Measurements from ENCODE around the gene PTMA. TPM values are rescaled to one million over a fixed set of nuclear protein-coding genes. Genes with fewer than 3 reads are reported as not detected.

Gene PTMA
- polyA plus RNA-seq, 6 donors from 2014 or later, result 1,295 to 2,538 (median 2,137) TPM

DNA sequence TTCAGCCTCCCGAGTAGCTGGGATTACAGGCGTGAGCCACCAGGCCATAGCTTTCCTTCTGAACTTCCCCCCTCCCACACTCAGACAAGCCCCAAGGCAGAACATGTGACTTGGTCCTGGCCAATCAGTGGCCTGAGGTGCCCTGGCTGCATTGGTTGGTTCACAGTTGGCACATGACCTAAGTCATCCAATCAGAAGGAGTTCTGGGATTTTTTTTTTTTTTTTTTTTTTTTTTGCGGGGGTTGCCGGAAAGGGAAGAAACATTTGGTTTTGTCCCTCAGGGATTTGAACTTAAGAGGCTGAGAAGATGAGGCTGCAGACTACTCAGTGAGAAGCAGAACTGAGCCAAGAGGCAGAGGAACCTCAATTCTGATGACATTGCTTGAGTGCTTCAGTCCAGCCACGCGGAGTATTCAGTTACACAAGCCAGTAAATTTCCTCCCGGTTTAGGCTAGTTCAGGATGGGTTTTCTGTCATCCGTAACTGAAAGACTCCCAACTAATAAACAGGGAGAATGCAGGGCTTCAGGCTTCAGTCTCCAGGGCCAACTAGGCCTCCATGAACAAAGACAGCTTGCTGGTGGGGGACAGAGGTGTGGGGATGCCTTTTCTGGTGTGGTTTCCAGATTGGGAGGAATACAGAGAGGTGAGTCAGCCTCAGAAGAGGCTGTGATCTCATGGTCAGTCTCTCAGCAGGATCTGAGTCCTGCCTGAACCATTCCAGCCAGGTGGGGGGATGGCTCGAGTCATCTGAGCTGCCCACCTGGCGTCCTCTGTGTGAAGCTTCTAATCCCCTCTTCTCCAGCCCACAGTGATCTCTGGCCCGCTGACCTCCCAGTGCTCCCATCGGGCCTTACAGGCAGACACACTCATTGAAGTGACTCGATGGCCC, 9.2 kb downstream of the PTMA start:
- DNase-seq (peak; percentile 57), ATAC-seq (ENCODE audit: low read depth in 2 of 2) (peak; percentile 28 to 41)
- H3K4me3 Mint-ChIP-seq, result peak overlapping the region in 7 of 8 donors; percentile 12 to 79 (median 44)

DNA sequence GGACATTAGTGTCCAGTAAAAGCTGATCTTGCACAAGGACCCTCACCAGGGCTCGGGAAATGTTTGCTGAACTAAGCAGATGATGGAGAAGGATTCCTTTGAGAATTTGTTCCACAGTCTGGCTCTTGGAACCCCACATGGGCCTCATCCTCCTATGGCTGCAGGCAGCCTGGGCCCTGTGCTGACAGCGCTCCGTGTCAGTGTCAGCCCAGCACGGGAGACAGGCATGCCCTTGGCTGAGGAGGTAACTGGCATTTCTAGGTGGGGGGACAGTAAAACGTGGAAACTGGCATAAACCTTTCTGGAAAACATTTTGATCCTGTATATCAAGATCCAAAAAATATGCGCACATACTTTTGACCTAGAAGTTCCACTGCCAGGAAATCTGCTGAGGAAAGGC, 10.5 kb downstream of the PTMA start:
- H3K36me3 Mint-ChIP-seq, result no peaks in the 10 kb centered on the region
- no peak overlapping the region for H3K27ac Mint-ChIP-seq
- peaks cover 0 to 5% (median 0%) of the 10 kb centered on the region in 3 donors for H3K27me3 Mint-ChIP-seq
- no peak for DNase-seq
- H3K4me1 Mint-ChIP-seq, result peaks cover 35 to 52% (median 39%) of the 10 kb centered on the region in 3 donors
- ATAC-seq (ENCODE audit: low read depth in 2 of 2), result no peak
- peaks cover 0 to 4% (median 2%) of the 10 kb centered on the region in 7 donors for H3K9me3 Mint-ChIP-seq
- H3K4me3 Mint-ChIP-seq, result no peak overlapping the region

More for the DNA sequence above, 9.2 kb downstream of the PTMA start:
- Mint-ChIP-seq H3K27me3 (peaks cover 0 to 5% (median 0%) of the 10 kb centered on the region in 3 donors), H3K4me1 (peaks cover 44 to 62% (median 48%) of the 10 kb centered on the region in 3 donors), H3K27ac (peak overlapping the region; percentile 70 to 93 (median 82)), H3K36me3 (peaks cover 2% of the 10 kb centered on the region in 2 donors), H3K9me3 (peaks cover 0 to 4% (median 2%) of the 10 kb centered on the region in 7 donors)

DNA sequence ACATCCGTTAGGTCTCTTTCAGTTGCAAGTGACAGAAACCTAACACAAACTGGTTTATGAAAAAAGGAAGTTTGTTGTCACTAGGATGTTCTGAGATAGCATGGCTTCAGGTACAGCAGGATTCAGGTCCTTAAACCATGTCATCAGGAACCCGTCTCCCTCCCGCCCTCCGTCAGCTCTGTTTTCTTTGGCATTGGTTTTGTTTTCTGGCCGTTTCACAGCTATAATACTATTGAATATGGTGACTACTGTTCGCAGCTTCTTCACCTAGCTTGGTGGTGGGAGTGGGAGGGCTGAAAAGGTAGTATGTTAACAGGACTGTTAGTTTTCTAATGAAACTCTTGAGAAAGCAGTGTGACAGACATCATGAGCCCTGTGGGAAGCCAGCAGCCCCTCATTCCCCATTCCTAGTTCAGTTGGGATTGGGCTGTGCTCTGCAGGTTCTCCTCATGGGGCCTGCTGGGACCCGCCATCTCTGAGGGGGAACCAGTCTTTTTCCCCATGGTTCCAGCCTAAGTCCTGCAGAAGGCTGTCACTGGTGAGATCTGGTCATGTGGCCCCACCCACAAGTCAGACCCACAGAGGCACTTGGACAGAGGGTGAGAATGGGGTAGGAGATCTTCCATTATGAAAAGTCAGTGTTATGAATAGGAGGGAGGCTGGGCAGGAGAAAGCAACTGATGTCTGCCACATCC, 12.1 kb downstream of the PTMA start:
- Mint-ChIP-seq H3K4me1 (peaks cover 24 to 42% (median 26%) of the 10 kb centered on the region in 3 donors), H3K36me3 (no peaks in the 10 kb centered on the region), H3K9me3 (peaks cover 0 to 4% (median 2%) of the 10 kb centered on the region in 7 donors), H3K27me3 (peaks cover 0 to 5% (median 0%) of the 10 kb centered on the region in 3 donors), H3K27ac (peak overlapping the region in 2 of 6 donors; percentile 37 to 57), H3K4me3 (peak overlapping the region in 3 of 8 donors; percentile 9 to 12 (median 12))
- ATAC-seq (ENCODE audit: low read depth in 2 of 2) (no peak), DNase-seq (no peak)

DNA sequence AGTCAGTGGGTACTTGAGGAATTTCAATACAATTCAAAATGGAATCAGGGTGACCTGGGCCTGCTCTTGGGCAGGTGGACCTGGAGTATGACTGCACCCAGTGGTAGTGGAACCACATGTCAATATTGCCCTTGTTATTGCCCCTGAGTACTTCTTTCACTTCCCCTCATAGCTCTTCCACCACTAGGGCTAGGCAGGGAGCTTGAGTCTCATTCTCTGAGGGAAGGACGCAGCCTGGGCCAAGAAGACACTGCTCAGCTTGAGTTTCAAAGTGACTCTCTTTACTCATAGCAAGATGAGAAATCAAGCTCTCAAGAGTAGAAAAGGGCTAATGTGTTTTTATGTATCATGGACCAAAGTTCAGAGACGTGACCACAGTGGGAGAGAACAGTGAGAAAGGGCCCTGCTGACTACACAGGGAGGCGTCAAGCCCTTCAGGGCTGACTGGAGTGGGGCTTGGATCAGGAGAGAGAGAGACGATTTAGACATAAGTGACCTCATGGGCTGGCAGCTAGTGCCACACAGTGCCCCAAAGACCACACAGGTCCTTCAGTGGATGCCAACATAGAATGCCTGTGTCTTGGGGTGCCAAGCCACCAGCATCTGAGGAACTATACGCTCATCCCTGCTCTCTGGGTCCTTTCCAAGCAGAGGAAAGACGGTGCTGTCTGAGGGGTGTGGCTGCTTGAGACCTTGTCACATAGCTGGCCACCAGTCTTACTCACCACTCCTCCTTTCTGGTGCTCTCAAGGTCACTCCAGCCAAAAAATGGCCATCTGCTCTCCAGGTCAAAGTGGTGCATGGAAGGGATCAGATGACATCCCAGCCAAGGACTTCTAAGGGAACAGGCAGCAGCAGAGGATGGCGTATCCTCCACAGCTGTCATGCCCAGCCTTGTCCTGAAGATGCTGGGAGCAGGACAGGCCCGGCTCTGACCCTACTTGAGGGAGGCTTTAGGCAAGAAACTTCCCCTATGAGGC, 13.0 kb downstream of the PTMA start:
- H3K4me3 Mint-ChIP-seq, result peak overlapping the region in 3 of 8 donors; percentile 9 to 12 (median 12)
- H3K36me3 Mint-ChIP-seq, result no peaks in the 10 kb centered on the region
- ATAC-seq (ENCODE audit: low read depth in 2 of 2) (peak; percentile 68 to 81), DNase-seq (peak; percentile 45)
- H3K27me3 Mint-ChIP-seq, result peaks cover 0 to 5% (median 0%) of the 10 kb centered on the region in 3 donors
- H3K27ac Mint-ChIP-seq, result peak overlapping the region in 3 of 6 donors; percentile 1 to 57 (median 21)
- peaks cover 0 to 4% (median 2%) of the 10 kb centered on the region in 7 donors for H3K9me3 Mint-ChIP-seq
- H3K4me1 Mint-ChIP-seq, result peaks cover 15 to 35% (median 20%) of the 10 kb centered on the region in 3 donors

DNA sequence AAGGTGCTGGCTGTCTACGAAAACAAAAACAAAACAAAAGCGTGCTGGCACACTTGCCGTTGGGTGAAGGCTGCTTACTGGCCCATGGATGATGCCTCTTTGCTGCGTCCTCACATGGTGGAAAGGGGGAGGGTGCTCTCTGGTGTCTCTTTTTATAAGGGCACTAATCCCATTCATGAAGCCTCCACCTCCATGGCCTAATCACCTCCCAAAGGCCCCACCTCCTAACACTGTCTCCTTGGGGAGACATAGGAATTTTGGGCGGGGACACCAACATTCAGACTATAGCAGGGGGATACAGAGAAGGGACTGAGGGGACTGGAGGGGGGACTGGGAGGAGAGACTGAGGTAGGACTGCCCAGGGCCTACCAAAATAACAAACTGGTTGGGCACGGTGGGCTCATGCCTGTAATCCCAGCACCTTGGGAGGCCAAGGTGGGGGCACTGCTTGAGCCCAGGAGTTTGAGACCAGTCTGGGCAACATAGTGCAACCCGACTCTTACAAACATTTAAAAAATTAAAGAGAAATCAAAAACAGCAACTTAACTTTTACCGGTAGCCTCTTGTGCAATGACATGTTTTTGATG, 14.5 kb downstream of the PTMA start:
- DNase-seq, result no peak
- Mint-ChIP-seq H3K4me3 (no peak overlapping the region), H3K4me1 (peaks cover 8 to 23% (median 20%) of the 10 kb centered on the region in 3 donors), H3K9me3 (peaks cover 0 to 2% (median 0%) of the 10 kb centered on the region in 7 donors), H3K36me3 (no peaks in the 10 kb centered on the region), H3K27ac (no peak overlapping the region), H3K27me3 (peaks cover 0 to 5% (median 0%) of the 10 kb centered on the region in 3 donors)
- no peak for ATAC-seq (ENCODE audit: low read depth in 2 of 2)

DNA sequence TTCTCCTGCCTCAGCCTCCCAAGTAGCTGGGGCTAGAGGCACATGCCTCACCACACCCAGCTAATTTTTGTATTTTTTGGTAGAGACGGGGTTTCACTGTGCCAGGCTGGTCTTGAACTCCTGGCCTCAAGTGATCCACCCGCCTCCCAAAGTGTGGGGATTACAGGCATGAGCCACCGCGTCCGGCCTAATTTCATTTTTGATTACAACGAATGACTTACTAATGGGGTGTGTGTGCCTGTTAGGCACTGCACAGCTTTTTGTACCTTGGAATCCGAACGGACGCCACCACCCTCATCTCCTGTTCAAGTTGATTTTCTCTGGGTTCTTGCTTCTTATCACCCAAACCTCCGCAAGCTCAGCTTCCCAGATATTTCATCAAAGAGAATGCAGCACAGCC, 17.2 kb downstream of the PTMA start:
- Mint-ChIP-seq H3K27ac (no peak overlapping the region), H3K4me3 (peak overlapping the region in 1 of 8 donors; percentile 3), H3K27me3 (peaks cover 0 to 5% (median 0%) of the 10 kb centered on the region in 3 donors), H3K4me1 (peaks cover 8 to 15% (median 14%) of the 10 kb centered on the region in 3 donors), H3K9me3 (no peaks in the 10 kb centered on the region), H3K36me3 (peaks cover 0 to 5% of the 10 kb centered on the region in 2 donors)
- ATAC-seq (ENCODE audit: low read depth in 2 of 2) (no peak), DNase-seq (no peak)

DNA sequence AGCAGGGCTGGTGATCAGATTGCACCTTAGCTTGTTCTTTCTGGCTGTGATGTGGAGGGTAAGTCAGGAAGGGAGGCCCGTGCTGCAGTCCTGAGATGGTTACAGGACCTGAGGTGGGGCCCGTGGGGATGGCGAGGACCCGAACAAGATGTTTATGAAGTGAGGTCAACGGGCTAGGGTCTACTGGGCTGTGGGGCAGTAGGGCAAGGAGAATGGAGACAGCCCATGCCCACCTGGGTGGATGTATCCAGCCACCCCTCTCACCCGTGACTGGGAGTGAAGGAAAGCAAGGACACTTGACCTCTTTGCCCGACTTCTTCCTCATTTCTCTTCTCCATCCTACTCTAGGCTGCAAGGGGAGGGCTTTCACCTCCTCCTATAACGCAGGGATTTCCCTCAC, 18.0 kb downstream of the PTMA start:
- no peak overlapping the region for H3K27ac Mint-ChIP-seq
- no peaks in the 10 kb centered on the region for H3K9me3 Mint-ChIP-seq
- H3K4me3 Mint-ChIP-seq, result no peak overlapping the region
- H3K36me3 Mint-ChIP-seq, result peaks cover 0 to 5% of the 10 kb centered on the region in 2 donors
- ATAC-seq (ENCODE audit: low read depth in 2 of 2), result no peak
- peaks cover 0 to under 1% (median 0%) of the 10 kb centered on the region in 3 donors for H3K27me3 Mint-ChIP-seq
- DNase-seq, result no peak
- peaks cover under 1 to 7% (median 6%) of the 10 kb centered on the region in 3 donors for H3K4me1 Mint-ChIP-seq

DNA sequence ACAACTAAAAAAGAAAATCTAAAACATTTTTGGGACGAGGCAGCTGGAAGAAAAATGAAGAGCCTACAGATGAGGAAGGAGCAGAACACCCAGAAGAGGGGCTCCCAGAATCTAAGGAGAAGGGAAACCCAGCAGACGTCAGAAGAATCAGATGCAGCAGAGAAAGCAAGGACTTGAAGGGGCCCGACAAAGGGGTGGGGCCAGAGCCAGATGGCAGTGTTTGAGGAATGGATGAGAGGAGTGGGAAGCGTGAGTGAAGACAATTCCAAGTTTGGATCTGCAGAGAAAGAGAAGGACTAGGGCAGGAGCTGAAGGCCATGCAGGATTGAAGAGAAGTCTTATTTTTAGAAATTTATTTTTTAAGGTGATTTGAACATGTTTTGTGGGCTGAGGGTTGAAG, 19.3 kb downstream of the PTMA start:
- Mint-ChIP-seq H3K4me3 (no peak overlapping the region), H3K9me3 (no peaks in the 10 kb centered on the region), H3K4me1 (peaks cover 0 to 2% (median 0%) of the 10 kb centered on the region in 3 donors), H3K27me3 (no peaks in the 10 kb centered on the region), H3K36me3 (peaks cover 12 to 14% of the 10 kb centered on the region in 2 donors), H3K27ac (peak overlapping the region in 2 of 6 donors; percentile 40 to 84)
- DNase-seq (no peak), ATAC-seq (ENCODE audit: low read depth in 2 of 2) (no peak)

DNA sequence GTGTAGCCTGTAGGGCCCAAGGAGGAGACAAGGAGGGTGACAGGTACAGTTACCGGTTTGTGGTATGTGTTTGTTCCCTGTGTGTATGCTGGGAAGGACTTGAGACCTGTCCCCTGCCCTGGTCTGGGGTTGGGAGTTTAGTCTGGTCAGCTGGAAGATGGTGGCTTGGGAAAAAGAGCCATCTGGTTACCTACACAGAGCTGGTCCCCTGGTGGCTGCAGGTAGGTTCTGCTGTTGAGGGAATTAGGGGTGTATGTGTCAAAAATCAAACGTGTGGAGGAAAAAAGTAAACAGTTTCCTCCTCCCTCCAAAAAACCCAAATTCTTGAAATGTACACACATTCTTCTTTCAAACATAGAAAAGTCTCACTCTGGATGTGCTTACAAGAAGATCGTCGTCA, 24.3 kb downstream of the PTMA start:
- no peak for DNase-seq
- Mint-ChIP-seq H3K4me3 (no peak overlapping the region), H3K27ac (no peak overlapping the region), H3K4me1 (no peaks in the 10 kb centered on the region), H3K36me3 (peaks cover 21 to 26% of the 10 kb centered on the region in 2 donors), H3K27me3 (no peaks in the 10 kb centered on the region), H3K9me3 (no peaks in the 10 kb centered on the region)
- no peak for ATAC-seq (ENCODE audit: low read depth in 2 of 2)

DNA sequence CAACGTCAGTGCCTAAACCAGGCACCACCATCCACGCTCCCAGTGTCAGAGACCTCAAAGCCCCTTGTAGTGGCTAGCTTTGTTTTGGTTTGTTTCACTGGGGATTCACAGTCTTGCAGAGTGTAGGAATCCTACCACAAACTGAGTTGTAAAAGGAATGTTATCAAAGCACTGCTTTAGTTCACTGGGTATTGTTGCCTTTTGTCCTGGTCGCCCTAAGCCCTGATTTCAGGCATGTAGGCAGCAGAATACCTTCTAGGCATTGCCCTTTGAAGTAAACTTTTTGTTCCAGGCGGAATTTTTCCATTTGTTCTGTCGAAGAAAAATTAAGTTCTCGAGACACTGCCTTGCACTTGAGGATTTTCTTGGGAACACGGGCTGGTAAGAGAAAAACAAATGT, 29.4 kb downstream of the PTMA start:
- no peaks in the 10 kb centered on the region for H3K4me1 Mint-ChIP-seq
- no peak overlapping the region for H3K4me3 Mint-ChIP-seq
- H3K9me3 Mint-ChIP-seq, result no peaks in the 10 kb centered on the region
- ATAC-seq (ENCODE audit: low read depth in 2 of 2) (no peak), DNase-seq (no peak)
- no peaks in the 10 kb centered on the region for H3K27me3 Mint-ChIP-seq
- no peak overlapping the region for H3K27ac Mint-ChIP-seq
- peaks cover 8 to 15% of the 10 kb centered on the region in 2 donors for H3K36me3 Mint-ChIP-seq

DNA sequence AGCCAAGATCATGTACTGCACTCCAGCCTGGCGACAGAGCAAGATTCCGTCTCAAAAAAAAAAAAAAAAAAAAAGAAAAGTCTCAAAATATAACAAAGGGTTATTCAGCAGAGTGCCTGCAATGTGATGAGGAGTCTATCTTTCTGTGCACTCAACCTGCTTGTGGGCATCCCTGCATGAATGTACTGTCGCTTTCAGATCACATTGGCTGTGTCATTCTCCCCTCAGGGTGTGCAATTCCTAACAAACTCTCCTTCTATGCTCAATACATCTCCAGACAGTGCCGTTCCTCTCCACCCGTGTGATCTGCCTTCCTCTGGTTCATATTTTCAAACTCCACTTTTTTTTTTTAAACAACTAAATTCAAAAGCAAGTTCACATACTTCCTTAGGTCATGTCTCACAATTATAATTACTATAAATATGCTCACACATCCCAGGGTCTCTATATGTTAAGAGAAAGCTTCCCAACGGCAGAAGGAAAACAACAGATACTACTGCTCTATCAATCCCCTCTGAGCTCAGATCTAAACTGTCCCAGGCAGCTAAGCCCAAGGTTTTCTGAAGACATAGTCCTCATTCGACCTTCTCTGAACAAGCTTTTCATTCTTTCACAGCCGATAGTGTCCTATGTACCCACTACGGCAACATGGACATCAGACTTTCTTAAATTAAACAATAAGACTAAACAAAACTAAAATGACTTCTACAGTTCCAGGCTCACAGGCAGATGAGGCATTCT, 35.2 kb downstream of the PTMA start:
- Mint-ChIP-seq H3K4me3 (no peak overlapping the region), H3K36me3 (peaks cover 0 to 5% of the 10 kb centered on the region in 2 donors), H3K27me3 (no peaks in the 10 kb centered on the region), H3K9me3 (no peaks in the 10 kb centered on the region), H3K27ac (no peak overlapping the region), H3K4me1 (peaks cover 4 to 10% (median 6%) of the 10 kb centered on the region in 3 donors)
- ATAC-seq (ENCODE audit: low read depth in 2 of 2) (no peak), DNase-seq (no peak)

All from naive B cell (primary cell).